HTERT RPE-1 (cell line): ENCODE data around the gene RRP12.
"Not testable (repeated sequence)": the region's sequence is repeated elsewhere in the genome, so short reads cannot be mapped to it uniquely, and the experiment has no call there.

Experiments used
- in situ Hi-C: fragments of 300-500 bp; cut with MboI; formaldehyde crosslinking; loops from 4 replicates; pipeline ENCODE4 v1.14.3; 2020; ENCODE audit warnings: low sequenced_read_pairs

The RRP12 gene

GRCh38 chr10:97407211-97407951 is 6.2 kb upstream of the RRP12 start:
- in situ Hi-C loops, result no loop called here

GRCh38 chr10:97406483-97406882 is 5.3 kb upstream of the RRP12 start:
- in situ Hi-C loops, result not testable (repeated sequence)

GRCh38 chr10:97406064-97406463 is 4.9 kb upstream of the RRP12 start:
- in situ Hi-C loops, result no loop called here

- in situ Hi-C loops, result no loop called here
These were observed 2.9 kb upstream of the RRP12 start for GRCh38 chr10:97404044-97404443.

GRCh38 chr10:97401455-97401919 is 347 bp upstream of the RRP12 start:
- in situ Hi-C loops, result no loop called here

- in situ Hi-C loops, result no loop called here
These were observed 1.1 kb downstream of the RRP12 start for GRCh38 chr10:97399843-97400545.

- in situ Hi-C loops, result no loop called here
These were observed 5.1 kb downstream of the RRP12 start for GRCh38 chr10:97396056-97396455.

- in situ Hi-C loops, result no loop called here
These were observed 8.0 kb downstream of the RRP12 start for GRCh38 chr10:97393034-97393573.

- in situ Hi-C loops, result no loop called here
These were observed 11.0 kb downstream of the RRP12 start for GRCh38 chr10:97390091-97390490.

GRCh38 chr10:97388152-97388551 is 13.0 kb downstream of the RRP12 start:
- in situ Hi-C loops, result no loop called here

- in situ Hi-C loops, result no loop called here
These were observed 15.6 kb downstream of the RRP12 start for GRCh38 chr10:97385565-97385964.

- in situ Hi-C loops, result no loop called here
These were observed 16.5 kb downstream of the RRP12 start for GRCh38 chr10:97384641-97385040.

GRCh38 chr10:97384156-97384555 is 17.0 kb downstream of the RRP12 start:
- in situ Hi-C loops, result no loop called here

- in situ Hi-C loops, result no loop called here
These were observed 18.0 kb downstream of the RRP12 start for GRCh38 chr10:97383159-97383558.

GRCh38 chr10:97381626-97382025 is 19.5 kb downstream of the RRP12 start:
- in situ Hi-C loops, result no loop called here

GRCh38 chr10:97380516-97380915 is 20.6 kb downstream of the RRP12 start:
- in situ Hi-C loops, result no loop called here

GRCh38 chr10:97378933-97379921 is 21.9 kb downstream of the RRP12 start:
- in situ Hi-C loops, result no loop called here

GRCh38 chr10:97376413-97376812 is 24.7 kb downstream of the RRP12 start:
- in situ Hi-C loops, result no loop called here

- in situ Hi-C loops, result no loop called here
These were observed 27.7 kb downstream of the RRP12 start for GRCh38 chr10:97373456-97373855.

- in situ Hi-C loops, result no loop called here
These were observed 28.8 kb downstream of the RRP12 start for GRCh38 chr10:97372233-97372875.
